Measurements from ENCODE around the gene AQP1.

DNA sequence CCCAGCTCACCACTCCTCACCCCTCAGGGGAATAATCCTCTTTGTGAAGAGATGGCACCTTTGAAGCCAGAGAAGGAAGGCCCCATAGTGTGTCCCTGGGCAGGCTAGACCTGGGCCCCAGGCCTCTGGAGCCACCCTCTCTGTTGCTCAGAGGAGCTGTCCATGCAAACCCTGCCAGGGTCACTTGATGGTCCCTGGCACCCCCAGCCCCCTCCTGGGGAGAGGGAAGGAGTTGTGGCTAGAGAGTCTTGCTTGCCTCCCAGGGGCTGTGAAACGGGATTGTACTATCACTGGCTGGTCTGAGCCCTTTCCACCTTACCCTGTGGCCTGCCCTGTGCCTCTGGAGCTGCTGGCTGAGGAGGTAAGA, 57.9 kb downstream of the AQP1 start:
- TF ChIP-seq CTCF (IDR thresholded peaks at IDR 0.05), result no peak
- no peak for TF ChIP-seq POLR2AphosphoS5 (IDR thresholded peaks at IDR 0.05)
- TF ChIP-seq POLR2A (IDR thresholded peaks at IDR 0.05), result no peak
